ENCODE results near the gene OSBPL3.

Gene OSBPL3

GRCh38 chr7:24980534-24981170 is 674 bp upstream of the OSBPL3 start:
- DNase-seq (ENCODE audit: low spot score): no peak

- DNase-seq (ENCODE audit: low spot score): no peak
Measured at GRCh38 chr7:24979470-24979862, 512 bp downstream of the OSBPL3 start.

- no peak for DNase-seq (ENCODE audit: low spot score)
Measured at GRCh38 chr7:24978843-24979469, 1.0 kb downstream of the OSBPL3 start.

GRCh38 chr7:24975644-24976260 is 4.2 kb downstream of the OSBPL3 start:
- DNase-seq (ENCODE audit: low spot score): no peak

- no peak for DNase-seq (ENCODE audit: low spot score)
Measured at GRCh38 chr7:24975172-24975571, 4.8 kb downstream of the OSBPL3 start.

GRCh38 chr7:24974026-24974832 is 5.7 kb downstream of the OSBPL3 start:
- no peak for DNase-seq (ENCODE audit: low spot score)

GRCh38 chr7:24972991-24973390 is 7.0 kb downstream of the OSBPL3 start:
- DNase-seq (ENCODE audit: low spot score): no peak

- peak; percentile 56 for DNase-seq (ENCODE audit: low spot score)
Measured at GRCh38 chr7:24972166-24972477, 7.9 kb downstream of the OSBPL3 start.

- peak; percentile 73 for DNase-seq (ENCODE audit: low spot score)
Measured at GRCh38 chr7:24971333-24972165, 8.4 kb downstream of the OSBPL3 start.

- no peak for DNase-seq (ENCODE audit: low spot score)
Measured at GRCh38 chr7:24970676-24971075, 9.3 kb downstream of the OSBPL3 start.

GRCh38 chr7:24968165-24968564 is 11.8 kb downstream of the OSBPL3 start:
- no peak for DNase-seq (ENCODE audit: low spot score)

GRCh38 chr7:24967696-24968095 is 12.3 kb downstream of the OSBPL3 start:
- no peak for DNase-seq (ENCODE audit: low spot score)

GRCh38 chr7:24966802-24967201 is 13.2 kb downstream of the OSBPL3 start:
- DNase-seq (ENCODE audit: low spot score): no peak

- no peak for DNase-seq (ENCODE audit: low spot score)
Measured at GRCh38 chr7:24965831-24966708, 13.9 kb downstream of the OSBPL3 start.

GRCh38 chr7:24964191-24964590 is 15.8 kb downstream of the OSBPL3 start:
- no peak for DNase-seq (ENCODE audit: low spot score)

- DNase-seq (ENCODE audit: low spot score): no peak
Measured at GRCh38 chr7:24963218-24963617, 16.8 kb downstream of the OSBPL3 start.

- DNase-seq (ENCODE audit: low spot score): no peak
Measured at GRCh38 chr7:24962418-24962962, 17.5 kb downstream of the OSBPL3 start.

- no peak for DNase-seq (ENCODE audit: low spot score)
Measured at GRCh38 chr7:24959735-24960485, 20.1 kb downstream of the OSBPL3 start.

- no peak for DNase-seq (ENCODE audit: low spot score)
Measured at GRCh38 chr7:24958399-24958798, 21.6 kb downstream of the OSBPL3 start.

- peak; percentile 59 for DNase-seq (ENCODE audit: low spot score)
Measured at GRCh38 chr7:24956021-24956420, 24.0 kb downstream of the OSBPL3 start.
